ENCODE results near the gene PTPRT.

PTPRT gene

GRCh38 chr20:43096126-43096930 lies 93.4 kb downstream of the PTPRT start:
- DNase-seq = no peak

GRCh38 chr20:43095034-43095433 lies 94.7 kb downstream of the PTPRT start:
- DNase-seq = no peak

GRCh38 chr20:43092386-43093088 lies 97.2 kb downstream of the PTPRT start:
- DNase-seq = no peak

GRCh38 chr20:43068482-43068881 lies 121.2 kb downstream of the PTPRT start:
- DNase-seq = no peak

DNA sequence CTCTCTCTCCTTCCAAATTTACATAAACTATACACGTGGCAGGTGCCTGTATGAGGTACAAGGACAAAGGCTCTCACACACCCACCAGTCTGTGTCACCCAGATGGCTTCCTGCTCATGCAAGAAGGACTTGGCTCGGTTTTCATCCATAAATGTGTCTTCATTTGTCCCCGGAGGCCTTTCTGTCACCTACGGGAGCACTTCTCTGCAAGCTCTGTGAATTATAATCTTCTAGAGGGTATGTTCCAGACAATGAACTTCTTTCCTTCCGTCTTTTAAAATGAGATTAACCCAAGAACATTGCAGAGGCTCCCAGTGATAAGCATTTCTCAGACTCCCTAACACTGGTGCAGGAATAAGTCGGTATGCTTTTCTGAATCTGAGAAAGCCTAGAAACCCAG lies 123.6 kb downstream of the PTPRT start:
- no peak for DNase-seq

DNA sequence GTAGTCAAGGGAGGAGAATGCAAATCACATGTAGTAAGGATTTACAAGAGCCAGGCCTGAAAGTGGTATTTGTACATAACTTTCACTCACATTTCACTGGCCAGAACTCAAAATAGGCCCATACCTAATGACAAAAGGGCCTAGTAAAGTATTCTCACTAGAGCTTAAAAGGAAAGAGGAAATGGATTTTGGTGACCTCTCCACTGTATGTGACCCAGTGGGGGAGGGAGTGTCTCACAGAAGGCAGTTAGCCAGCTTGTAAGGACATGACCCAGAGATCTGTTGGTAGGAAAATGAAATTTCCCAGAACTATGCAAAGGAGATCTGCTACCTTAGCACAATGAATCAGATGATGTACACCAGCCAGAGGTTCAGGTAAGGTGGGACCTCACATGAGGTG lies 124.4 kb downstream of the PTPRT start:
- no peak for DNase-seq

GRCh38 chr20:43058077-43058476 lies 131.6 kb downstream of the PTPRT start:
- no peak for DNase-seq

- no peak for DNase-seq
Measured at GRCh38 chr20:43057317-43057716, 132.4 kb downstream of the PTPRT start.

GRCh38 chr20:43055181-43055884 lies 134.4 kb downstream of the PTPRT start:
- no peak for DNase-seq

- no peak for DNase-seq
Measured at GRCh38 chr20:43052532-43052931, 137.2 kb downstream of the PTPRT start.

DNA sequence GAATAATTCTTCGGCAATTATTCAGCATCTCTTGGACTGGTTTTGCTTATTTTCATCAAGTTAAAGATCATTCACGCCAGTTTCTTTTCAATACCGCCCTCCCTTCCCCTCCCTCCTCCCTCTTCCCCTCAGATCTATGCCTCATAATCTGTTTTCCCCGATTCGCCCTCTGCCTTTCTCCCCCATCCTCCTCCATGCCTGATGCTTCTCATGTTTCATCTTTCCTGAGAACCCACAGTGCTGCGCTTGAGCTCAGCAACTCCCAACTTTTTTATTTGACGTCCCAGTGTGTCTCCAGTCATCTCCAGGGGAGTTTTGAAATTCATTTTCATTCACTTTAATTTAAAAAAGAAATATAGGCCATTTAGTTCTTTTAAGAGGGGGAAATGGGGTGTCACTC lies 142.7 kb downstream of the PTPRT start:
- DNase-seq = no peak

GRCh38 chr20:43043887-43044286 lies 145.8 kb downstream of the PTPRT start:
- no peak for DNase-seq

GRCh38 chr20:43040427-43040826 lies 149.3 kb downstream of the PTPRT start:
- DNase-seq = no peak

GRCh38 chr20:43037605-43038309 lies 151.9 kb downstream of the PTPRT start:
- no peak for DNase-seq

DNA sequence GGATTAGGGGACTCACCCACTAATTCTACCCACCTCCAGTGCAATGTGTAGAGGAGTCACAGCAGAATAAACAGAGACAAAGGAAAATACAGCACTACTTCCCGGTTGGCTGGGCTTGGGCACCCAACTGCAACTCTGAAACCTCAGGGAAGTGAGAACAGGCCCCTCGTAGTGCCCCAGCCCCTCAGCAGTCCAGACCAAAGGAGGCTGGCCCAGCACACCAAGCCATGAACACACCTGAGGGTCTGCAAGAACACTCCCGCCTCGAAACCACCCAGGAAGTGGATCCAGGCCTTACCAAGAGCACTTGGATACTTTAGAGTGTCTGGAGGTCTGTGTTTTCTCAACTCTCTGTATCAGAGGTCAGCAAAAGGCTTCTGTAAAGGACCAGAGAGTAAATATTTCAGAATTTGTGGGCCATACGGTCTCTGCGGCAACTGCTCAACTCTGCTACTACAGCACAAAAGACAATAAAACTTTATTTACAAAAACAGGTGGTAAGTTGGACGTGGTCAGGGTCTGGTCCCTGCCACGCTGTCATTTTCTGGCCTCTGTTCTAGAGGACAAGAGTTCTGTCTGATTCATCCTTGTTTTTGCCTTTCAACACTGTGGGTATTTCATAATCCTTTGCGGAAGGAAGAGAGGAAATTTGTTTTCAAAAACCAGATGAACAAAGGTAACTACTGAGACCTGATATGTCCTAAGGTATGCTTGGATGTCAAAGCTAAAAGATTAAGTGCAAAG lies 154.6 kb downstream of the PTPRT start:
- no peak for DNase-seq

GRCh38 chr20:43032459-43032858 lies 157.2 kb downstream of the PTPRT start:
- no peak for DNase-seq

DNA sequence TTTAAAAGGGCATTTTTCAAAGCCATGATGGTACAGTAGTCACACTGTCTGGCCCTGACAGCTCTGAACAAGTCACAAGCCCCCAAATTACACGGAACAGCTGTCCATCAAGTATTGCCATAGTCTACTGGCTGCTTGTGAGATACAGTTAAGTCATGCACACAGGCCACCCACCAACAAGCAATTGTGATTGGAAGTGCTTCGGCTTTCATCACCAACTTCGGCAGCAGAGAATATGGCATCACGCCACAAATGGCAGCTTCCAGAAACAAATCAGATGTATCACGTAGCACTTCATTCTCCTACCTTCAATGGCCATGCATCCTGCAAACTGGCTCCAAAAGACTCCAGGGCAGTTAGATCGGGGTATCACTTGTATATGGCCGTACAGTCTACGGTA lies 160.5 kb downstream of the PTPRT start:
- DNase-seq = no peak

DNA sequence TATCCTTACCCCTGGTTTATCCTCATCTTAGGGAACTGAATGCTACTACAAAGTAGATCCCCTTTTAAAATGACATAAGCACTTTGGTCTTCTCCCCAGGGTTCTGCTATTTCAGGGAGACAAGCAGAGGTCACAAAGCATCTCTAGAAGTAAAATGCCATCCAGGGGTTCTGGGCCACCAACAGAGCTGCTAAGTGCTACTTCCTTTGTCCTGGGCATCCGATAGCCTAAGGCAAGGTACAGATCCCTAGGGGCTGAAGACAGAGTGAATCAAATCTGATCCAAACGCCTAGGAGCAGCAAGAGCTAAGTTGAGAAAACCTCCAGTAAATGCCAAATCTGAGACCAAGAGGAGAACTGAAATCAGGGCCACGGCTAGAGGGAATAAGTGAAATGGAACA lies 161.2 kb downstream of the PTPRT start:
- no peak for DNase-seq

DNA sequence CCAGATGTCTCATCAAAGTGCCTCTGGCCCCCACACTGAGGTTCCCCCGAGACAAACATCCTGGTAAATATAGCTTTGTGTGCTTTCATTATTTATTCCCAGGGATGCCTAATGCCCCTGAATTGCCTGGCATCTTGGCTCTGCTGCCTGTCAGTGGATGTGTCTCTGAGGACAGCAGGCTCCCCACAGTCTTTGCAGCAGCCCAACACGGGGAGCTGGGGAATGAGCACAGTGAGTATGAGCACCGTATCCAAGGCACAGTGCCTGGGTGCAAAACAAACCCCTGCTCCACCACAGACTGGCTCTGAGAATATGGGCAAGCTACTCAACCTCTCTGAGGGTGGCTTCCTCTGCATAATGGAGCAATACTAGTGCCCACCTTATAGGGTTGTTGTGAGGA lies 165.9 kb downstream of the PTPRT start:
- DNase-seq = no peak

- no peak for DNase-seq
Measured at GRCh38 chr20:43022568-43022967, 167.1 kb downstream of the PTPRT start.

DNA sequence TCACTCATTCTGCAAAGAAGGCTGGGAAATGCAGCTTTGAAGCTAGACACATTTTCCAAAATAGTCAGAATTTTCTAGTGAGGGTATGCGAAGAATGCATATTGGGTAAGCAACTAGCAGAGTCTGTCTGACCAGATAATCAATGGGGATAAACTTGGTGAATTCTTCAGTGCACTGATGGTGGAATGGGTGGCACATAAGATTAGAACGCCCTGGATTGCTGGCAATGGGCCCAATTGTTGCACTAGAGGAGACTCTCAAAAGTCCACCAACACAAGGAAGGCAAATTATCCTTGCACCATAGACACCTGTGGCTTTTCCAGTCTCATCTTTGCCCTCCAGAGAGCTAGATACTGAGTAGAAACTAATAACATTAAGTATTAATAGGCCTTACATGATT lies 167.6 kb downstream of the PTPRT start:
- DNase-seq = no peak

- DNase-seq = no peak
Measured at GRCh38 chr20:43017241-43018030, 172.3 kb downstream of the PTPRT start.

All from SIG-M5 (cell line).